T-helper 17 cell (primary cell): Measurements from ENCODE around the gene SECISBP2. TPM values are rescaled to one million over a fixed set of nuclear protein-coding genes. Genes with fewer than 3 reads are reported as not detected.

Experiments used
- ATAC-seq: fragments of 150-1000 bp; cut with Tn5 transposase; 2 replicates; pipeline ENCODE4 v1.10.0; 2021; ENCODE audit warnings: mild to moderate bottlenecking, moderate library complexity
- DNase-seq, 3 donors: peaks; one replicate each; pipeline versions ENCODE4 v3.0.0 to v3.0.0-alpha.2; 2020 to 2021
- H3K9me3 ChIP-seq: one replicate; pipeline ENCODE4 v1.7.0; 2013; ENCODE audit warnings: low read length, mild to moderate bottlenecking; ENCODE audit not compliant: control insufficient read depth, poor library complexity, severe bottlenecking
- H3K27ac Mint-ChIP-seq: one replicate; pipeline ENCODE4 v1.8.0; 2022; ENCODE audit warnings: mild to moderate bottlenecking, moderate library complexity, mixed read lengths
- H3K27me3 Mint-ChIP-seq: one replicate; pipeline ENCODE4 v1.8.0; 2022; ENCODE audit warnings: mixed read lengths
- H3K36me3 Mint-ChIP-seq: one replicate; pipeline ENCODE4 v1.8.0; 2022; ENCODE audit warnings: low read depth, mixed read lengths
- H3K4me1 Mint-ChIP-seq: one replicate; pipeline ENCODE4 v1.8.0; 2022; ENCODE audit warnings: mild to moderate bottlenecking, mixed read lengths
- H3K4me3 Mint-ChIP-seq: one replicate; pipeline ENCODE4 v1.8.0; 2022; ENCODE audit warnings: mild to moderate bottlenecking, moderate library complexity, mixed read lengths
- total RNA-seq, 4 donors: library from RNA in 2 of 4; stranded (reverse) in 2 of 4; gene quantifications; one replicate each; pipeline ENCODE4 v1.2.3 and lab custom pipeline; 2022 to 2026

The SECISBP2 gene
- total RNA-seq, 2 donors from 2014 or later, result 106 to 115 TPM

DNA sequence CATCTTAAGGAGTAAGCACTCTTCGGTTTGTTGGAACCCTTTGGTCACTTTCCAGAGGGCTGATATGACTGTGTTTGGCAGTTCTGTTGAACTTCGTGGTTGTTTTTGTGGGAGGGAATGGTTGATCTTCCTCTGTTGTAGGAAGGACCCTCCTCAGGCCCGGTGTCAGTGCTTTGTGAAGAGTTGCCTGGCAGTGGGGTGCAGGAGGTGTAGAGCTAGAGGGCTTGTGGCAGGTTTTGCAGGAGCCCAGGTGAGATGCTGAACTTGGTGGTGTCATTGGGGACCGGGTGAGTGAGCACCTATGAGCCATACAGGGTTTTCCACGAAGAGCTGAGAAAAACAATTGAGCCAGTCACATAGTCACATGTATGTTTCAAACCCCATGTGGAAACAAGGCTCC is 27.2 kb downstream of the SECISBP2 start:
- H3K27me3 Mint-ChIP-seq, result no peaks in the 10 kb centered on the region
- peaks cover 24% of the 10 kb centered on the region for H3K36me3 Mint-ChIP-seq
- H3K4me1 Mint-ChIP-seq, result peaks cover 23% of the 10 kb centered on the region
- H3K27ac Mint-ChIP-seq, result peak overlapping the region; percentile 79
- ATAC-seq, result no peak
- H3K4me3 Mint-ChIP-seq, result no peak overlapping the region
- no peaks in the 10 kb centered on the region for H3K9me3 ChIP-seq
- no peak for DNase-seq

DNA sequence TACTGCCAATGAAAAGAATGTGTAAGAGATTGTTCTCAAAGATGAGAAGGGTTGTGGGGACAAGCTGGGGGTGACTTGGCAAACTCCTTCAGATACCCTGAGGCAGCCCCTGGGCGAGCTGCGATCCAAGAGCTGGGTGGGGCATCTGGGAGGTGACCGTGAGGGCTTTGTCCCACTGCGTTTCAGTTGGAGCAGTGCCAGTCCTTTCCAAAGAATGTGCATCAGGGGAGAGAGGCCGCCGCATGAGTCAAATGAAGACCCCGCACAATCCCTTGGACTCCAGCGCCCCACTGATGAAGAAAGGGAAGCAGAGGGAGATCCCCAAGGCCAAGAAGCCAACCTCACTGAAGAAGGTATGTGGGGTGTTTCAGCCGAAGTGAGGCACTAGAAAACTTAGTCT is 28.4 kb downstream of the SECISBP2 start:
- H3K27ac Mint-ChIP-seq, result no peak overlapping the region
- H3K27me3 Mint-ChIP-seq, result no peaks in the 10 kb centered on the region
- H3K9me3 ChIP-seq, result no peaks in the 10 kb centered on the region
- peaks cover 29% of the 10 kb centered on the region for H3K4me1 Mint-ChIP-seq
- peaks cover 27% of the 10 kb centered on the region for H3K36me3 Mint-ChIP-seq
- no peak overlapping the region for H3K4me3 Mint-ChIP-seq
- DNase-seq (no peak), ATAC-seq (no peak)

DNA sequence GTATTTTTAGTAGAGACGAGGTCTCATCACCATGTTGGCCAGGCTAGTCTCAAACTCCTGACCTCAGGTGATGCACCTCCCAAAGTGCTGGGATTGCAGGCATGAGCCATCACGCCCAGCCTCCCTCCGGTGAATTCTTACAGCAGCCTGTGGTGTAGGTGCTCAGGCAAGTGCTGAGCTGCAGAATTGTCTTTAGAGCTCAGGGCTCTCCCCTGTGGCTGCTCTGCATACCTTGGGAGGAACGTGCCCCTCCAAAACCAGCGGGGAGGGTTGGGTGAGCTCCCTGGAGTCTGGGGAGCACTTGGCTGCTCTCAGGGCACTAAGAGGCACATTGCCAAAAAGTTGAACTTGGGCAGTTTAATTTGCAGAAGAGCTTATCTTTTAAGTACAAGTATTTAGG is 29.4 kb downstream of the SECISBP2 start:
- Mint-ChIP-seq H3K4me3 (no peak overlapping the region), H3K27me3 (no peaks in the 10 kb centered on the region), H3K4me1 (peaks cover 34% of the 10 kb centered on the region), H3K36me3 (peaks cover 22% of the 10 kb centered on the region), H3K27ac (no peak overlapping the region)
- no peaks in the 10 kb centered on the region for H3K9me3 ChIP-seq
- ATAC-seq, result no peak
- DNase-seq, result no peak

DNA sequence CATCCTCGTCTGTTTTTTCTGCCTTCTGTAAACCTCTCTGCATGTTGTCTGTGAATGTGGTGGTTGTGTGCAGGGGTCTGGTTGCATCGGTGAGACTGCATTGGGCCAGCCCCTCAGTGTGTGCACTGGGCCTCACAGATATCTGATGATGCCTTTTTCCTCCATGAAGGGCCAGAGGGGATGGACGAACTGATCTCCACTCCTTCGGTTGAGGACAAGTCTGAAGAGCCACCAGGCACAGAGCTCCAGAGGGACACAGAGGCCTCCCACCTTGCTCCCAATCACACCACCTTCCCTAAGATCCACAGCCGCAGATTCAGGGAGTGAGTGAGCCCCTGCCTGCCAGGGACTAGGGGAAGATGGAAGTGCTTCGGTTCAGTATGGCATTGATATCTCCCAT is 31.3 kb downstream of the SECISBP2 start:
- DNase-seq (no peak), ATAC-seq (no peak)
- H3K9me3 ChIP-seq, result no peaks in the 10 kb centered on the region
- H3K27ac Mint-ChIP-seq, result peak overlapping the region; percentile 65
- H3K36me3 Mint-ChIP-seq, result peaks cover 12% of the 10 kb centered on the region
- H3K4me3 Mint-ChIP-seq, result no peak overlapping the region
- peaks cover 30% of the 10 kb centered on the region for H3K4me1 Mint-ChIP-seq
- H3K27me3 Mint-ChIP-seq, result no peaks in the 10 kb centered on the region

DNA sequence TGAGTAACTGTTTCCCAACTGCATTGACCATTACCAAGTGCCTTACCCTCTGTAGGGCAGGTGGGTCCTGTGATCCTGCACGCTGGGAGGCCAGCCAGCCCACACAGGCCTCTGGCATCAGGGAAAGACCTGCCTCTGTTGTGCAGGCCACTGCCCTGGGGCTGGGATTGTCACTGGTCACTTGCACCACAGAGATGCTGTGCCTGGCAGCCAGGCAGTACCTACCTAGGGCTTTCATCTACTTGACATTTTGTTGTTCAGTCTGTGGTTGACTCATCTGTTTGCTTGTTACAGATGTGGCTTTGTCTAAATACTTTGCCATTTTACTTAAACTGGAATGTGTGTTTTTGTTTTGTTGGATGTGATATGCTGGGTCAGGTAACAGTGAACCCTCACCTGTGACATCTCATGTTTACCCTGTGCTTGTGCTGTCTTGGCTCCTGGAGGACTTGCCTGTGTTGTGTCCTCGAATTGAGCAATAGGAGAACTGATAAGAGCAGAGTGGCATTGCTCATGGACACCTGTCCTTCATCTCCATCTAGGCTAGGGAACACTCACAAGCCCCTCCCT is 32.8 kb downstream of the SECISBP2 start:
- Mint-ChIP-seq H3K27ac (peak overlapping the region; percentile 89), H3K36me3 (peaks cover 7% of the 10 kb centered on the region), H3K4me1 (peaks cover 25% of the 10 kb centered on the region), H3K4me3 (no peak overlapping the region), H3K27me3 (no peaks in the 10 kb centered on the region)
- no peak for ATAC-seq
- no peaks in the 10 kb centered on the region for H3K9me3 ChIP-seq
- no peak for DNase-seq

DNA sequence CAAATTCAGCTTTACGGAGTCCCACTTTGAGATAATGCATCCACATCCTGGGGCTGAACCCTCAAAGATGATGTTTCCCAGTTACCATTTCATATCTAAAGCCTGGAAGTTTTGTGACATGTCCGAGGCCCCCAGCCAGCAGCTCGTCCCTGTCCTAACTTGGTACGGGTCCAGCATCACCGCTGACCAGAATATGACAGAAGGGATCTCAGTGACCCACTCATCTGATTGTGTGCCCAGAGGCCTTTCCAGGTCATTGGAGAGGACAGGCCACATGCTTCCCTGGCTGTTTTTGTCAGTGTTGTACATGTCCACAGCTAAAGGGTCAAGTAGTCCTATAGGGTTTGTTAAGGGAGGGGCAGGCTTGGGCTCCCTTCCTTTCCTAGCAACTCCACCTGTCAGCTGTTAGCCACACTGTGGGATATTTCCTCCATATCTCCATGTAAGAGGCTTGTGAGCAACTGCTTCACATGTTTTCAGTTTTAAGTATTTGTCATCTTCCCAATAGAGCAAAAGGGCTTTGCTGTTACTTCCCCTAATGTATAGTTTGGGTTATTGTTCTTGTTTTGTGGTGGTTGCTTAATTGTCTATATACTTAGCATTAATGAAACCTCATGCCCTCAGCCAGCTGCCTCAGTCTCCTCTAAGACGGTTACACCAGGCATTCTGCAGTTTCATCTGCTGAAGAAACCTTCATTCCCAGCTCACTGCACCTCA is 33.4 kb downstream of the SECISBP2 start:
- ATAC-seq, result no peak
- Mint-ChIP-seq H3K4me3 (peak overlapping the region; percentile 73), H3K27me3 (no peaks in the 10 kb centered on the region), H3K4me1 (peaks cover 29% of the 10 kb centered on the region), H3K27ac (peak overlapping the region; percentile 89), H3K36me3 (peaks cover 7% of the 10 kb centered on the region)
- no peak for DNase-seq
- H3K9me3 ChIP-seq, result no peaks in the 10 kb centered on the region

DNA sequence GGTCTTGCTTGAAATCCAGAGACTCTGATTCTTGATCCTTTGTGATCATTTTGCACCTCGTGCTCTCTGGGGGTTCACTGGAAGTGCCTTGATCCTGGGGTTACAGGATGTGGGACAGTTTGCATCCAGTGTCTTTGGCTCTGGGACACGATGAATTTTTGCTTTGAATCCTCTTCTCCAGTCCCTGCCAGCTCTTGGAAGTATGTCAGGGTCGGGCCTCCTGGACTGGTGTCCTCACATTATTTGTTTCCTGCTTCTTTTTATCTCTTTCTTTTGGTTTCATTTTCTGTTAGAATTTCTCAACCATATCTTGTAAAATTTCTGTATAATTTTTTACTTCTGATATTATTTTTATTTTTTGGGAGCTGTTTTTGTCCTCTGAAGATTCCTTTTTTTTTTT is 34.2 kb downstream of the SECISBP2 start:
- Mint-ChIP-seq H3K27ac (peak overlapping the region; percentile 89), H3K4me3 (peak overlapping the region; percentile 73), H3K4me1 (peaks cover 32% of the 10 kb centered on the region), H3K36me3 (peaks cover 7% of the 10 kb centered on the region), H3K27me3 (no peaks in the 10 kb centered on the region)
- ATAC-seq (no peak), DNase-seq (no peak)
- H3K9me3 ChIP-seq, result no peaks in the 10 kb centered on the region

DNA sequence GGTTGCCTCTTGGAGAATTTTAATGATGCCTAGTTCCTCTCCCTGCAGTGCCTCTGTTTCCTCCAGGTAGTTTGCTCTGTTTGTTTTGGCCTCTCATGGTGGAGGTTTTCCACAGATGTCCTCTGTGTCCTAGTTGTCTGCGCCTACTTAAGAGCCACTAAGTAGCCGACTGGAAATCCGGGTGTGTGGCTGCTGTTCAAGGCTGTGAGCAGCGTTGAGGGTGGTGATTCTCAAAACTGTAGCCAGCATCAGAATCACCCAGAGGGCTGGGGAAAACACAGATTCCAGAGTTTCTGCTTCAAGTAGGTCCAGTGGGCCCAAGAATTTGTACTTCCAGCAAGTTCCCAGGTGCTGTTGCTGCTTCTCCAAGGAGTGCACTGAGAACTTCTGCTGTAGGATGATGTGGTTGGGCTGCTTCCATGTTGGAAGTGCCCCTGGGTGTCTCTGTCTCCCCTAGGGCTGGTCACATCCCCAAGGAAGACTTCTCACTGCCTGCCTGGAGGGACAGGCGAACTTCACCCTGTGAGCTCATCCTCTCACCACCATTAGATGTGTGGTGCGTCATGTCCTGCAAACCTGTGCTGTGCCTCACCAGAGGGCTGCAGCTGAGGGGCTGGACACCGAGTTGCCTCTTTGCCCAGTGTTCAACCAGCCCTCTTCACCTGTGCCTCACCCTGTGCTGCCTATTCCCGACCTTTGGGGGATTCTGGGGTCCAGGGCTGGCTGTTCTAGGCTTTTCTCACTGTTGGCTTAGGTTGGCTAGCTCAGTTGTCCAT is 34.8 kb downstream of the SECISBP2 start:
- peaks cover 9% of the 10 kb centered on the region for H3K36me3 Mint-ChIP-seq
- peak overlapping the region; percentile 89 for H3K27ac Mint-ChIP-seq
- peak overlapping the region; percentile 73 for H3K4me3 Mint-ChIP-seq

DNA sequence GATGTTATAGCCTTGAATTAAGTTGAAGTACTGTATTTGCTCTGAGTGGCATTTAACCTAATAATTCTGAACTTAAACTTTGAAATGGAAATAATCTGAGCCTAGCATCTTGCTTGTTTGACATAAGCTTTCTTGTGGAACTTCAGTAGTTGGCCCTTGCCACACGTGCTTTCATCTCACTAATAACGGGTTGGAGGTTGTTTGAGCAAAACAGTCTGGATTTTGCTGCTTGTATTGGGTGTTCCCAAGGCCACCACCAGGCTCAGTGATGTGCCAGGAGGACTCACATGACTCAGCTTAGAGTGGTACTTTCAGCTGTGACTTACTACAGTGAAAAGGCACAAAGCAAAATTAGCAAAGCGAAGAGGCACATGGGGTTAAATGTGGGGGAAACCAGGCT is 35.7 kb downstream of the SECISBP2 start:
- no peak overlapping the region for H3K4me3 Mint-ChIP-seq
- H3K9me3 ChIP-seq, result no peaks in the 10 kb centered on the region
- H3K27ac Mint-ChIP-seq, result peak overlapping the region; percentile 89
- peaks cover 9% of the 10 kb centered on the region for H3K36me3 Mint-ChIP-seq
- H3K27me3 Mint-ChIP-seq, result no peaks in the 10 kb centered on the region
- DNase-seq, result no peak
- ATAC-seq, result no peak
- H3K4me1 Mint-ChIP-seq, result peaks cover 31% of the 10 kb centered on the region

More for the DNA sequence above, 34.8 kb downstream of the SECISBP2 start:
- no peaks in the 10 kb centered on the region for H3K9me3 ChIP-seq
- no peak for DNase-seq
- Mint-ChIP-seq H3K27me3 (no peaks in the 10 kb centered on the region), H3K4me1 (peaks cover 32% of the 10 kb centered on the region)
- no peak for ATAC-seq

DNA sequence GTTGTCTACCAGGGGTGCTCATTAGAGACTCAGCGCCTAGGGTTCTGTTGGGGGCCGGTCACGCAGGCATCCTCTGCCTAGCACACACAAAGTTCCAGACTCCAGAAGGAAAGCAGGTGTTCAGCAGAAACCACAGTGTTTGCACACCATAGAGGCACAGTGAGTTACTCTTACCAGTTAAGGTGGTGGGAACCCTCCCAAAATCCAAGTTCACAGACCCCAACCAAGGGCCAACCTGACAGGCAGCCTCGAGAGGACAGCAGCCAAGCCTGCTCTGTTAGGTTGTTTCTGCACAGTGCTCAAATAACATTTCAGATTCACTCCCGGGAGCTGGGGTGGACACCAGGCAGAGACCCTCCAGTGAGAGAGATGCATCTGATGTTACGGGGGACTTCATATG is 36.2 kb downstream of the SECISBP2 start:
- peaks cover 9% of the 10 kb centered on the region for H3K36me3 Mint-ChIP-seq
- ATAC-seq (no peak), DNase-seq (no peak)
- H3K9me3 ChIP-seq, result no peaks in the 10 kb centered on the region
- peaks cover 30% of the 10 kb centered on the region for H3K4me1 Mint-ChIP-seq
- peak overlapping the region; percentile 25 for H3K4me3 Mint-ChIP-seq
- peak overlapping the region; percentile 89 for H3K27ac Mint-ChIP-seq
- no peaks in the 10 kb centered on the region for H3K27me3 Mint-ChIP-seq

DNA sequence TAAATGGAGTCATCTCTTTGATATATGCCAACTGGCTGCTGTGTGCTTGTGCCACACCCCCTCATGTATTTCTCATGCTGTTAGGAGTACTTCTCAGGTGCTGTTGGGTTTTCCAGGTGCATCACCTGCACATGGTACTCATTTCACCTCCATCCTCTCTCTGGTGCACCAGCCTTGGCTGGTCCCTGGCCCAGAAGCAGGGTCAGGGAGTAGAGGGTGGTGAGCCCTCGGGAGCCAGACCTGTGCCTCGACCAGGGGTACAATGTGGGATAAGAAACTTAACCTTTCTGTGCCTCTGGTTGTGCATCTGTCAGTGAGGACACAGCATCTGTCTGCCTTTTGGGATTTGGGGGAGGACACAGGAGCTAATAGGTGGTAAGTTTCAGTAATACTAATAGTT is 38.5 kb downstream of the SECISBP2 start:
- DNase-seq (no peak), ATAC-seq (no peak)
- Mint-ChIP-seq H3K4me3 (no peak overlapping the region), H3K27me3 (no peaks in the 10 kb centered on the region), H3K27ac (no peak overlapping the region), H3K36me3 (peaks cover 10% of the 10 kb centered on the region), H3K4me1 (peaks cover 24% of the 10 kb centered on the region)
- no peaks in the 10 kb centered on the region for H3K9me3 ChIP-seq

DNA sequence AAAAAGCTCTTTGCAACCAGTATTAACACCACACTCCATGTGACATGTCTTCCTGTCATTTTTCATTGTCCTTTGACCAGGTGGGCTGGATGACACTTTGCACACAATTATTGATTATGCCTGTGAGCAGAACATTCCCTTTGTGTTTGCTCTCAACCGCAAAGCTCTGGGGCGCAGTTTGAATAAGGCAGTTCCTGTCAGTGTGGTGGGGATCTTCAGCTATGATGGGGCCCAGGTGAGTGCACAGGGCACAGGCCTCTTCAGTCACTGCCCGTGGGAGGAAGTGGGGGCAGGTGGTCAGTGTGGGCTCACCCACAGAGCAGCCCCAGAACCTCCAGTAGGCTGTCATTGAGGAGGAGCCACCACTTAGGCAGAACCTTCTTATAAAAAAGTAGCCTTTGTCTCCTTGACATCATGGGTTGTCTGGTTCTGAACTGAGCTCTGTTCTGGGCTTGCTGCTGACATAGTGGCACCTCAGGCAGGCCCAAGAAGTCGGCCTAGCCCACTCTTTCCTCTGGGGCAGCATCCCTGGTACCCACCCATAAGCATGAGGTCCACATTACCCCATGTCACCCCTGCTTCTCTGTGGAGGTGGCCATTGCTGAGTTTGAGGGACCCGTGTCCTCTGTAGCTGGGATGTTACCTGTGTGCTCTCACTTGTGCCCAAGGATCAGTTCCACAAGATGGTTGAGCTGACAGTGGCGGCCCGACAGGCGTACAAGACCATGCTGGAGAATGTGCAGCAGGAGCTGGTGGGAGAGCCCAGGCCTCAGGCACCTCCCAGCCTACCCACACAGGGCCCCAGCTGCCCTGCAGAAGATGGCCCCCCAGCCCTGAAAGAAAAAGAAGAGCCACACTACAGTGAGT is 39.3 kb downstream of the SECISBP2 start:
- H3K27ac Mint-ChIP-seq, result peak overlapping the region; percentile 80
- no peak overlapping the region for H3K4me3 Mint-ChIP-seq
- H3K27me3 Mint-ChIP-seq, result no peaks in the 10 kb centered on the region
- H3K4me1 Mint-ChIP-seq, result peaks cover 17% of the 10 kb centered on the region
- peaks cover 10% of the 10 kb centered on the region for H3K36me3 Mint-ChIP-seq
- DNase-seq (no peak), ATAC-seq (no peak)
- H3K9me3 ChIP-seq, result no peaks in the 10 kb centered on the region
